ENCODE data around the gene CACNG1.

DNA sequence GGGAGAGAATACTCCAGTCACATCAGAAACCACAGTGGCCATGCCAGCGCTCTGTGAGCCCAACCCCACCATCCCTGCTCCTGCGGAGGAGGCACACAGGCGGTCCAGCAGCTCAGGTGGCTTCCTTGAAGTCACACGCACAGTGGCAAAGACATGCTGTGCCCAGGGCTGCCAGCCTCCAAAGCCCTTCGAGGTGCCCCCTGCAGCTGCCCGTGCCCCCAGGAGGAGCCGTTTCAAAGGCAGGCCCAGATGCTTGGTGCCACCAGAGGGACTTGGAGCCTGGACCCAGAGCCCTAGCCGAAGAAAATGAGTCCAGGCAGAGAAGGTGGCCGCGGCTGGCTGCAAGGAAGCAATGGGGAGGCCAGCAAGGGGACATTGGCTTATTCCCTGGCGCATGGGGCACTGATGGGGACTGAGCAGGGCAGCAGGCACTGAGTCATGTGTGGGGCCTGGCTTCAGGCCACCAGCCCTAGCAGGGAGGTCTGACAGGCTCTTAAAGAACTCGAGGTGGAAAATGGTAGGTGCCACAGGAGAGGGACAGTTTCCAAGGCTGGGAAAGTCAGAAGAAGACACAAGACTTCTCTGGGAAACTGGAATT is 17.2 kb upstream of the CACNG1 start:
- no peak for TF ChIP-seq POLR2A (IDR thresholded peaks at IDR 0.05)
- TF ChIP-seq, protein P1, sequence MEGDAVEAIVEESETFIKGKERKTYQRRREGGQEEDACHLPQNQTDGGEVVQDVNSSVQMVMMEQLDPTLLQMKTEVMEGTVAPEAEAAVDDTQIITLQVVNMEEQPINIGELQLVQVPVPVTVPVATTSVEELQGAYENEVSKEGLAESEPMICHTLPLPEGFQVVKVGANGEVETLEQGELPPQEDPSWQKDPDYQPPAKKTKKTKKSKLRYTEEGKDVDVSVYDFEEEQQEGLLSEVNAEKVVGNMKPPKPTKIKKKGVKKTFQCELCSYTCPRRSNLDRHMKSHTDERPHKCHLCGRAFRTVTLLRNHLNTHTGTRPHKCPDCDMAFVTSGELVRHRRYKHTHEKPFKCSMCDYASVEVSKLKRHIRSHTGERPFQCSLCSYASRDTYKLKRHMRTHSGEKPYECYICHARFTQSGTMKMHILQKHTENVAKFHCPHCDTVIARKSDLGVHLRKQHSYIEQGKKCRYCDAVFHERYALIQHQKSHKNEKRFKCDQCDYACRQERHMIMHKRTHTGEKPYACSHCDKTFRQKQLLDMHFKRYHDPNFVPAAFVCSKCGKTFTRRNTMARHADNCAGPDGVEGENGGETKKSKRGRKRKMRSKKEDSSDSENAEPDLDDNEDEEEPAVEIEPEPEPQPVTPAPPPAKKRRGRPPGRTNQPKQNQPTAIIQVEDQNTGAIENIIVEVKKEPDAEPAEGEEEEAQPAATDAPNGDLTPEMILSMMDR (IDR thresholded peaks at IDR 0.05), result no peak
- no peak for TF ChIP-seq POLR2AphosphoS5 (IDR thresholded peaks at IDR 0.05)
